GM12878 (cell line): ENCODE measurements around the gene RAB29. TPM values are rescaled to one million over a fixed set of nuclear protein-coding genes. Genes with fewer than 3 reads are reported as not detected.

Experiments used
- DPF2 ChIP-seq: fragments of 450-650 bp; IDR thresholded peaks from 2 replicates; pipeline ENCODE4 v1.6.1; 2017; ENCODE audit warnings: mild to moderate bottlenecking
- EZH2 ChIP-seq: IDR thresholded peaks from 2 replicates; pipeline ENCODE4 v1.6.1; 2012; ENCODE audit warnings: low read depth, mild to moderate bottlenecking, control low read depth, inconsistent platforms, low read length, borderline replicate concordance; ENCODE audit not compliant: control insufficient read depth
- FOXM1 ChIP-seq: IDR thresholded peaks from 2 replicates; pipeline ENCODE4 v1.6.1; 2012; ENCODE audit warnings: low read depth, mild to moderate bottlenecking, inconsistent platforms, low read length, moderate library complexity
- GABPA ChIP-seq: IDR thresholded peaks from 2 replicates; pipeline ENCODE4 v1.6.1; 2014; ENCODE audit warnings: antibody characterized with exemption, low read depth, mild to moderate bottlenecking, inconsistent platforms
- HDGF ChIP-seq: fragments of 450-650 bp; IDR thresholded peaks from 2 replicates; pipeline ENCODE4 v1.6.1; 2016; ENCODE audit warnings: antibody characterized with exemption
- MEF2A ChIP-seq: IDR thresholded peaks from 2 replicates; pipeline ENCODE4 v1.6.1; 2011; ENCODE audit warnings: low read depth, mild to moderate bottlenecking, low read length, moderate library complexity; ENCODE audit not compliant: insufficient read depth
- MTA3 ChIP-seq: IDR thresholded peaks from 2 replicates; pipeline ENCODE4 v1.6.1; 2012; ENCODE audit warnings: low read length, inconsistent platforms, borderline replicate concordance
- NBN ChIP-seq: fragments of 450-650 bp; IDR thresholded peaks from 2 replicates; pipeline ENCODE4 v1.6.1; 2016
- NFYB ChIP-seq: IDR thresholded peaks from 2 replicates; pipeline ENCODE4 v1.6.1; 2011; ENCODE audit warnings: low read depth, mild to moderate bottlenecking, low read length, improper control_type of control experiment, moderate library complexity; ENCODE audit not compliant: insufficient read depth
- POLR2A ChIP-seq: IDR thresholded peaks from 2 replicates; pipeline ENCODE4 v1.6.1; 2011; ENCODE audit warnings: low read depth, mild to moderate bottlenecking, low read length
- POU2F2 ChIP-seq: IDR thresholded peaks from 3 replicates; pipeline ENCODE4 v1.6.1; 2011; ENCODE audit warnings: low read depth, mild to moderate bottlenecking, low read length, borderline replicate concordance
- PRDM15 ChIP-seq: fragments of 450-650 bp; formaldehyde crosslinking; IDR thresholded peaks from 2 replicates; pipeline ENCODE4 v1.4.0; 2020; ENCODE audit warnings: mild to moderate bottlenecking, moderate library complexity
- ZNF687 ChIP-seq: fragments of 450-650 bp; IDR thresholded peaks from 2 replicates; pipeline ENCODE4 v1.6.1; 2017; ENCODE audit warnings: mild to moderate bottlenecking, moderate library complexity
- polyA plus RNA-seq, 11 experiments: library from polyadenylated mRNA; depleted of rRNA in 4 of 11; unstranded in 6 of 11; stranded (reverse) in 5 of 11; fragments of >200 nt; fragmentation: Nextera tagmentation in 4 of 11; fragmentation: Illumina TruSeq in 1 of 11; extraction: Ambion mirVana in 4 of 11; extraction: Trizol in 1 of 11; gene quantifications; 1 replicate in 1 of 11; 2 replicates in 10 of 11; pipeline versions ENCODE4 v1.2.1 to v1.2.3, GENCODE V29; 2011 to 2016; ENCODE audit warnings: inconsistent platforms in 2 of 11, missing spikeins in 2 of 11, low read depth in 1 of 11
- total RNA-seq, 4 experiments: library from RNA; depleted of rRNA in 3 of 4; stranded (reverse); fragments of >200 nt in 3 of 4; fragmentation: Illumina TruSeq in 1 of 4; extraction: Trizol in 1 of 4; gene quantifications; 2 replicates each; pipeline versions ENCODE4 v1.2.1 to v1.2.3, GENCODE V29; 2013 to 2021
- TF ChIP-seq, protein P1 (sequence below), 3 experiments: IDR thresholded peaks in 2 of 3; conservative IDR thresholded peaks in 1 of 3; 2 replicates each; pipeline ENCODE4 v1.5.1; 2011; ENCODE audit warnings: low read depth in 3 of 3, low read length in 3 of 3, mild to moderate bottlenecking in 3 of 3, control low read depth in 2 of 3, moderate library complexity in 2 of 3, inconsistent platforms in 1 of 3, mixed read lengths in 1 of 3; ENCODE audit not compliant: control insufficient read depth in 2 of 3, insufficient read depth in 1 of 3; ENCODE audit errors: extremely low read depth in 1 of 3
- TF ChIP-seq, protein P2 (sequence below): fragments of 450-650 bp; IDR thresholded peaks from 2 replicates; pipeline ENCODE4 v1.6.1; 2016; ENCODE audit warnings: mild to moderate bottlenecking
- TF ChIP-seq, protein P3 (sequence below): fragments of 450-650 bp; IDR thresholded peaks from 2 replicates; pipeline ENCODE4 v1.6.1; 2017; ENCODE audit warnings: mild to moderate bottlenecking, low read depth, inconsistent platforms; ENCODE audit not compliant: poor library complexity, severe bottlenecking

The RAB29 gene
- total and polyA plus RNA-seq, 10 of the 15 experiments (the other 5 are each of a cell fraction or from before 2014, with no cell fraction given): 11.7 to 74.5 (median 15.0) TPM

- TF ChIP-seq, protein P1, sequence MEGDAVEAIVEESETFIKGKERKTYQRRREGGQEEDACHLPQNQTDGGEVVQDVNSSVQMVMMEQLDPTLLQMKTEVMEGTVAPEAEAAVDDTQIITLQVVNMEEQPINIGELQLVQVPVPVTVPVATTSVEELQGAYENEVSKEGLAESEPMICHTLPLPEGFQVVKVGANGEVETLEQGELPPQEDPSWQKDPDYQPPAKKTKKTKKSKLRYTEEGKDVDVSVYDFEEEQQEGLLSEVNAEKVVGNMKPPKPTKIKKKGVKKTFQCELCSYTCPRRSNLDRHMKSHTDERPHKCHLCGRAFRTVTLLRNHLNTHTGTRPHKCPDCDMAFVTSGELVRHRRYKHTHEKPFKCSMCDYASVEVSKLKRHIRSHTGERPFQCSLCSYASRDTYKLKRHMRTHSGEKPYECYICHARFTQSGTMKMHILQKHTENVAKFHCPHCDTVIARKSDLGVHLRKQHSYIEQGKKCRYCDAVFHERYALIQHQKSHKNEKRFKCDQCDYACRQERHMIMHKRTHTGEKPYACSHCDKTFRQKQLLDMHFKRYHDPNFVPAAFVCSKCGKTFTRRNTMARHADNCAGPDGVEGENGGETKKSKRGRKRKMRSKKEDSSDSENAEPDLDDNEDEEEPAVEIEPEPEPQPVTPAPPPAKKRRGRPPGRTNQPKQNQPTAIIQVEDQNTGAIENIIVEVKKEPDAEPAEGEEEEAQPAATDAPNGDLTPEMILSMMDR (IDR thresholded peaks at IDR 0.05 in 2 of 3, conservative IDR thresholded peaks at IDR 0.05 in 1 of 3; ENCODE audit: control insufficient read depth in 2 of 3, extremely low read depth in 1 of 3, insufficient read depth in 1 of 3, low read depth in 3 of 3, low read length in 3 of 3): no peak
- TF ChIP-seq, protein P2, sequence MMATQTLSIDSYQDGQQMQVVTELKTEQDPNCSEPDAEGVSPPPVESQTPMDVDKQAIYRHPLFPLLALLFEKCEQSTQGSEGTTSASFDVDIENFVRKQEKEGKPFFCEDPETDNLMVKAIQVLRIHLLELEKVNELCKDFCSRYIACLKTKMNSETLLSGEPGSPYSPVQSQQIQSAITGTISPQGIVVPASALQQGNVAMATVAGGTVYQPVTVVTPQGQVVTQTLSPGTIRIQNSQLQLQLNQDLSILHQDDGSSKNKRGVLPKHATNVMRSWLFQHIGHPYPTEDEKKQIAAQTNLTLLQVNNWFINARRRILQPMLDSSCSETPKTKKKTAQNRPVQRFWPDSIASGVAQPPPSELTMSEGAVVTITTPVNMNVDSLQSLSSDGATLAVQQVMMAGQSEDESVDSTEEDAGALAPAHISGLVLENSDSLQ: no peak
- TF ChIP-seq DPF2 (no peak), ZNF687 (no peak), POLR2A (peak; percentile 7; the same call in 1 of the 2 replicates), HDGF (0 out of 2 replicates have a peak, but pooled peaks have one; percentile 21), PRDM15 (no peak), NFYB (peak; percentile 66), EZH2 (no peak), FOXM1 (no peak), GABPA (no peak), MEF2A (no peak), POU2F2 (peak; percentile 24; the same call in 1 of the 3 replicates), MTA3 (no peak), NBN (peak; percentile 28; the same call in 1 of the 2 replicates)
- TF ChIP-seq, protein P3, sequence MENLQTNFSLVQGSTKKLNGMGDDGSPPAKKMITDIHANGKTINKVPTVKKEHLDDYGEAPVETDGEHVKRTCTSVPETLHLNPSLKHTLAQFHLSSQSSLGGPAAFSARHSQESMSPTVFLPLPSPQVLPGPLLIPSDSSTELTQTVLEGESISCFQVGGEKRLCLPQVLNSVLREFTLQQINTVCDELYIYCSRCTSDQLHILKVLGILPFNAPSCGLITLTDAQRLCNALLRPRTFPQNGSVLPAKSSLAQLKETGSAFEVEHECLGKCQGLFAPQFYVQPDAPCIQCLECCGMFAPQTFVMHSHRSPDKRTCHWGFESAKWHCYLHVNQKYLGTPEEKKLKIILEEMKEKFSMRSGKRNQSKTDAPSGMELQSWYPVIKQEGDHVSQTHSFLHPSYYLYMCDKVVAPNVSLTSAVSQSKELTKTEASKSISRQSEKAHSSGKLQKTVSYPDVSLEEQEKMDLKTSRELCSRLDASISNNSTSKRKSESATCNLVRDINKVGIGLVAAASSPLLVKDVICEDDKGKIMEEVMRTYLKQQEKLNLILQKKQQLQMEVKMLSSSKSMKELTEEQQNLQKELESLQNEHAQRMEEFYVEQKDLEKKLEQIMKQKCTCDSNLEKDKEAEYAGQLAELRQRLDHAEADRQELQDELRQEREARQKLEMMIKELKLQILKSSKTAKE: no peak
Measured at GRCh38 chr1:205774198-205775014, 876 bp downstream of the RAB29 start (continued).
